ENCODE results near the gene NSUN4. TPM values are rescaled to one million over a fixed set of nuclear protein-coding genes. Genes with fewer than 3 reads are reported as not detected.

Gene NSUN4
- total and polyA plus RNA-seq, 10 of the 15 experiments (the other 5 are each of a cell fraction or from before 2014, with no cell fraction given): 22.1 to 80.2 (median 29.6) TPM

DNA sequence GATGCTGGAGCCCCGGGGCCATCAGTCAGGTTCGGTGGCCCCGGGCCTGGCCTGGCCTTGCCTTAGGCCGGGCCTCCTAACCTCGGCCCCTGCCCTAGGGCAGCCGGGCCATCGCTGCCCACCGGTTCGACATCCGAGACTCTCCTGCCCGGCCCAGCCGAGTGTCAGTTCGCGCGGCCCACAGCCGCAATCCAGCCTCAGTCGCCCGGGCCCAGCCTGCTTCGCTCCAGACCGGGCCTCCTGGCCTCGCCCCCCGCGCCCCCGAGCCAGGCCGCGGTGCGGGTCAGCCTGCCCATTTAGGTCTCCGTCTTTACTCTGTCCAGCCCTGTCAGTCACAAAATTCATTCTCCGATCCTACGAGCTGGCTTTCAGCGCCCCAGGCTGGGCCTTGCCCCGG, 38.0 kb upstream of the NSUN4 start:
- WGBS (ENCODE audit: insufficient coverage, insufficient replicate concordance, low lambda C conversion rate, missing lambda C conversion rate): 1% methylated on average over 30 of the region's 32 CpGs
- BruUV-seq (replicated peaks): TSS peak; percentile 29
- peak overlapping the region; percentile 93 for H3K9ac ChIP-seq (ENCODE audit: control insufficient read depth, insufficient read depth, low read length)
- in situ Hi-C loops (cut with MboI) (loop anchor here (5.0 kb wide), 1 partner anchor 40 kb away; the partner anchor contains the start of gene NSUN4), intact Hi-C loops (cut with micrococcal nuclease; ENCODE audit: unreplicated experiment) (loop anchor here (1.0 to 2.0 kb wide), 4 partner anchors 30 to 55 kb away; partner anchors contain the start of gene RAD54L)
- H4K20me1 ChIP-seq (ENCODE audit: control insufficient read depth, insufficient read depth): peaks cover 3% of the 10 kb centered on the region; the same call in 1 of the 2 replicates
- H3K27ac ChIP-seq (ENCODE audit: control insufficient read depth, insufficient read depth): peak overlapping the region; percentile 84
- no peak for FAIRE-seq
- peak overlapping the region; percentile 98 for H3K4me3 ChIP-seq
- ChIA-PET POLR2A (interaction anchor here (0.6 to 3.9 kb wide), 8 partner anchors 10 to 212 kb away, joined by 3 to 45 read pairs (median 6); partner anchors contain the start of genes NSUN4 and RAD54L), SMC1A (ENCODE audit: uncharacterized antibody, unreplicated experiment) (interaction anchor here (0.5 to 2.9 kb wide), 9 partner anchors 12 to 58 kb away, joined by 3 to 30 read pairs (median 9); partner anchors contain the start of gene NSUN4), CTCF (interaction anchor here (0.6 to 8.0 kb wide), 8 partner anchors 11 to 79 kb away, joined by 3 to 181 read pairs (median 6); partner anchors contain the start of gene NSUN4), RAD21 (ENCODE audit: unreplicated experiment) (interaction anchor here (0.6 to 3.6 kb wide), 11 partner anchors 15 to 118 kb away, joined by 3 to 49 read pairs (median 8); partner anchors contain the start of genes NSUN4 and RAD54L)
- peaks cover 87% of the 10 kb centered on the region for H3K79me2 ChIP-seq (ENCODE audit: control insufficient read depth, insufficient read depth, low read length)
- H3K27me3 ChIP-seq (replicated peaks in 1 of 2; ENCODE audit: control insufficient read depth in 2 of 2, insufficient read depth in 2 of 2, low read length in 1 of 2): no peaks in the 10 kb centered on the region
- H3K4me2 ChIP-seq (ENCODE audit: control insufficient read depth, insufficient read depth): peak overlapping the region; percentile 91
- no peak for DNase-seq (ENCODE audit: low read depth, low spot score)
- H2AFZ ChIP-seq (ENCODE audit: control insufficient read depth, low read depth, low read length): peak overlapping the region; percentile 48
- peaks cover 15% of the 10 kb centered on the region for H3K4me1 ChIP-seq (ENCODE audit: control insufficient read depth, insufficient read depth, low read length)
- H3K9me3 ChIP-seq (replicated peaks; ENCODE audit: control insufficient read depth, insufficient read depth, low read length): no peaks in the 10 kb centered on the region
- TF ChIP-seq BACH1 (IDR thresholded peaks at IDR 0.05; ENCODE audit: borderline replicate concordance) (peak; percentile 2; the same call in 1 of the 2 replicates), NR2C1 (IDR thresholded peaks at IDR 0.05) (no peak), PAX5 (IDR thresholded peaks at IDR 0.05; ENCODE audit: borderline replicate concordance, low read depth, low read length) (0 out of 2 replicates have a peak, but pooled peaks have one; percentile 10), POLR2A (IDR thresholded peaks at IDR 0.05; ENCODE audit: low read depth, low read length) (peak; percentile 62), PML (IDR thresholded peaks at IDR 0.05; ENCODE audit: low read length) (peak; percentile 5; the same call in 1 of the 2 replicates)
- ATAC-seq: peak; percentile 22
- H3K36me3 ChIP-seq (ENCODE audit: control insufficient read depth in 2 of 2, insufficient read depth in 2 of 2, low read length in 1 of 2): peaks cover 0 to 5% of the 10 kb centered on the region in 2 experiments; a peak in 3 of 4 replicates

All from GM12878 (cell line).